HG02840 (cell line): ENCODE data around the gene ZNF236.

Experiments
- ATAC-seq: cut with Tn5 transposase; IDR thresholded peaks from one replicate; pipeline ENCODE4 v1.9.1; 2021; ENCODE audit warnings: mild to moderate bottlenecking, moderate library complexity, moderate number of reproducible peaks; ENCODE audit not compliant: unreplicated experiment, low FRiP score

Gene ZNF236

GRCh38 chr18:76997951-76998808 is 175.8 kb downstream of the ZNF236 start:
- ATAC-seq: no peak

GRCh38 chr18:76999077-76999476 is 176.7 kb downstream of the ZNF236 start:
- ATAC-seq: no peak

- ATAC-seq: no peak
These were observed 178.2 kb downstream of the ZNF236 start for GRCh38 chr18:77000527-77000926.

GRCh38 chr18:77001041-77001440 is 178.7 kb downstream of the ZNF236 start:
- no peak for ATAC-seq

- no peak for ATAC-seq
These were observed 179.6 kb downstream of the ZNF236 start for GRCh38 chr18:77001979-77002378.

GRCh38 chr18:77002496-77002895 is 180.1 kb downstream of the ZNF236 start:
- no peak for ATAC-seq

GRCh38 chr18:77003316-77003715 is 181.0 kb downstream of the ZNF236 start:
- no peak for ATAC-seq

- no peak for ATAC-seq
These were observed 182.4 kb downstream of the ZNF236 start for GRCh38 chr18:77004555-77005380.

- ATAC-seq: no peak
These were observed 183.4 kb downstream of the ZNF236 start for GRCh38 chr18:77005651-77006195.

- no peak for ATAC-seq
These were observed 184.2 kb downstream of the ZNF236 start for GRCh38 chr18:77006305-77007175.

GRCh38 chr18:77007251-77007650 is 184.9 kb downstream of the ZNF236 start:
- no peak for ATAC-seq

- ATAC-seq: no peak
These were observed 185.6 kb downstream of the ZNF236 start for GRCh38 chr18:77008006-77008405.

GRCh38 chr18:77008576-77009315 is 186.4 kb downstream of the ZNF236 start:
- ATAC-seq: no peak

- no peak for ATAC-seq
These were observed 187.3 kb downstream of the ZNF236 start for GRCh38 chr18:77009675-77010074.

- ATAC-seq: no peak
These were observed 189.8 kb downstream of the ZNF236 start for GRCh38 chr18:77012120-77012519.

GRCh38 chr18:77012806-77013541 is 190.6 kb downstream of the ZNF236 start:
- no peak for ATAC-seq

- ATAC-seq: no peak
These were observed 191.6 kb downstream of the ZNF236 start for GRCh38 chr18:77013811-77014521.

GRCh38 chr18:77014538-77014937 is 192.2 kb downstream of the ZNF236 start:
- ATAC-seq: no peak
